H1 (cell line): ENCODE data around the gene RBMS1. TPM values are rescaled to one million over a fixed set of nuclear protein-coding genes. Genes with fewer than 3 reads are reported as not detected.

Experiments
- CBX8 ChIP-seq: fragments of 300-800, 300-1000 bp; sonication (generic); IDR thresholded peaks from 2 replicates; pipeline ENCODE4 v1.7.1; 2016; ENCODE audit warnings: low read depth, low read length, borderline replicate concordance
- HDAC2 ChIP-seq, 2 experiments: fragments of 300-600 bp in 1 of 2; sonication (generic) in 1 of 2; IDR thresholded peaks; 2 replicates each; pipeline ENCODE4 v1.6.1; 2011 to 2012; ENCODE audit warnings: low read depth in 2 of 2, low read length in 2 of 2, mild to moderate bottlenecking in 2 of 2, moderate library complexity in 2 of 2, borderline replicate concordance in 1 of 2, inconsistent platforms in 1 of 2
- HDAC6 ChIP-seq: IDR thresholded peaks from one replicate; pipeline ENCODE4 v1.7.1; 2012; ENCODE audit warnings: low read depth, mild to moderate bottlenecking, inconsistent platforms, low read length, moderate library complexity
- MAFK ChIP-seq: IDR thresholded peaks from 2 replicates; pipeline ENCODE4 v1.6.1; 2012; ENCODE audit warnings: low read depth, mild to moderate bottlenecking, improper control_type of control experiment, low read length
- POU5F1 ChIP-seq: IDR thresholded peaks from 2 replicates; pipeline ENCODE4 v1.6.1; 2011; ENCODE audit warnings: low read depth, mild to moderate bottlenecking, low read length, moderate library complexity
- YY1 ChIP-seq: IDR thresholded peaks from 2 replicates; pipeline ENCODE4 v1.6.1; 2011; ENCODE audit warnings: low read depth, mild to moderate bottlenecking, low read length
- polyA plus RNA-seq, 7 experiments: library from polyadenylated mRNA; depleted of rRNA in 3 of 7; stranded (reverse) in 5 of 7; unstranded in 2 of 7; fragments of >200 nt in 5 of 7; fragments of 200-250 nt in 2 of 7; gene quantifications; 1 replicate in 5 of 7; 2 replicates in 1 of 7; 4 replicates in 1 of 7; pipeline versions ENCODE4 v1.2.1 to v1.2.3, GENCODE V29; 2011 to 2013; ENCODE audit warnings: missing spikeins in 2 of 7, mixed read lengths in 2 of 7
- total RNA-seq: library from RNA; stranded (reverse); fragmentation: NEBNext Ultra II Directional; extraction: Animal tissue kit (Norgen Biotek cat#: 25700); gene quantifications from 2 replicates; pipeline ENCODE4 v1.2.1, GENCODE V29; 2021

The RBMS1 gene
- total and polyA plus RNA-seq, 2 of the 8 experiments (the other 6 are each of a cell fraction or from before 2014, with no cell fraction given) = 53.7 to 60.0 TPM

DNA sequence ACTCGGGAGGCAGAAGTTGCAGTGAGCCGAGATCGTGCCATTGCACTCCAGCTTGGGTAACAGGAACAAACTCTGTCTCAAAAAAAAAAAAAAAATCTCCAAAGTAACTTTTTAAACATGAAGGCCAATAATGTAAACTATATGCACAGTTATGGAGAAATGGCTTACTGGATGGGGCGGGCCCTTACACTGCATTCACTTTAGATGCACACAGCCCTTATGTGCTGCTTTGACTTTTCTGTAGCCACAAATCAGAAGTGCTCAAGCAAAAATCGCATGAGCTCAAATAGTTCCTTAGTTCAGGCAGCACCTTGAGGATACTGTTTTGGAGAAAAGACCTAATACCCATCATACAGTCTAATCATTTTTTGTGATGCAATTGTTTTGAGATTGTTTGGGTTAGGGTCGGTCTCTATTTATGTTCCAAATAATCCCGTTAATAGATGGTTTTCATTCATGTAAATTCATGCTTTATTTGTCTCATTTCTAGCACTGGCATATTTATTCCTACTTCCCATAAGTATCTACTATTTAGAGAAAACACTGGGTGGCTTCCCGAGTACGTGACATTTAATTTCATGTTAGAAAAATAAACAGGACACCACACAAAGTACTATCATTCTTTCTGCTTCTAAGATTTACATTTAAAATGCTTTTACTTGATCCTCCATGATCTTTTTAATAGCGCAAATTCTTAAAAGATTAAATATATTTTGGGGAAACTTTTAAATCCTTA is 34.7 kb downstream of the RBMS1 start (continued):
- TF ChIP-seq HDAC2 (IDR thresholded peaks at IDR 0.05; ENCODE audit: borderline replicate concordance in 1 of 2, low read depth in 2 of 2, low read length in 2 of 2) (no peak), MAFK (no peak), YY1 (no peak), CBX8 (no peak), POU5F1 (no peak), HDAC6 (no peak)
